Stimulated activated naive CD8-positive, alpha-beta T cell treated with anti-CD3 and anti-CD28 coated beads, Interleukin-15, Interleukin-2, amounts not matched to agents 100 ng/mL and 50 ng/mL, for 24 hours (primary cell): Measurements from ENCODE around the gene SLC22A12.

ENCODE experiments used
- H3K27ac Mint-ChIP-seq: one replicate; pipeline ENCODE4 v1.8.0; 2021; ENCODE audit warnings: mild to moderate bottlenecking, mixed read lengths
- H3K27me3 Mint-ChIP-seq: one replicate; pipeline ENCODE4 v1.8.0; 2021; ENCODE audit warnings: mixed read lengths
- H3K36me3 Mint-ChIP-seq: one replicate; pipeline ENCODE4 v1.8.0; 2021; ENCODE audit warnings: low read depth, mixed read lengths
- H3K4me1 Mint-ChIP-seq: one replicate; pipeline ENCODE4 v1.8.0; 2021; ENCODE audit warnings: low read depth, mixed read lengths
- H3K4me3 Mint-ChIP-seq: one replicate; pipeline ENCODE4 v1.8.0; 2021; ENCODE audit warnings: mild to moderate bottlenecking, mixed read lengths
- H3K9me3 Mint-ChIP-seq: one replicate; pipeline ENCODE4 v1.8.0; 2021; ENCODE audit warnings: mixed read lengths

The SLC22A12 gene

GRCh38 chr11:64590763-64591221 is at the start of gene SLC22A12:
Gene SLC22A12, plus strand, starts transcription at chr11:64591220. Its CDS starts 337 bp downstream, at chr11:64591557.
- peaks cover 17% of the 10 kb centered on the region for H3K9me3 Mint-ChIP-seq
- peaks cover 16% of the 10 kb centered on the region for H3K27me3 Mint-ChIP-seq
- no peaks in the 10 kb centered on the region for H3K36me3 Mint-ChIP-seq
- no peak within 1 kb of the TSS for H3K27ac Mint-ChIP-seq
- no peaks in the 10 kb centered on the region for H3K4me1 Mint-ChIP-seq
- H3K4me3 Mint-ChIP-seq = no peak within 1 kb of the TSS

- H3K9me3 Mint-ChIP-seq = no peaks in the 10 kb centered on the region
- H3K4me1 Mint-ChIP-seq = peaks cover 5% of the 10 kb centered on the region
- H3K27me3 Mint-ChIP-seq = peaks cover 14% of the 10 kb centered on the region
- H3K36me3 Mint-ChIP-seq = no peaks in the 10 kb centered on the region
- H3K4me3 Mint-ChIP-seq = no peak overlapping the region
- no peak overlapping the region for H3K27ac Mint-ChIP-seq
Measured at GRCh38 chr11:64542172-64543125, 48.6 kb upstream of the SLC22A12 start.

DNA sequence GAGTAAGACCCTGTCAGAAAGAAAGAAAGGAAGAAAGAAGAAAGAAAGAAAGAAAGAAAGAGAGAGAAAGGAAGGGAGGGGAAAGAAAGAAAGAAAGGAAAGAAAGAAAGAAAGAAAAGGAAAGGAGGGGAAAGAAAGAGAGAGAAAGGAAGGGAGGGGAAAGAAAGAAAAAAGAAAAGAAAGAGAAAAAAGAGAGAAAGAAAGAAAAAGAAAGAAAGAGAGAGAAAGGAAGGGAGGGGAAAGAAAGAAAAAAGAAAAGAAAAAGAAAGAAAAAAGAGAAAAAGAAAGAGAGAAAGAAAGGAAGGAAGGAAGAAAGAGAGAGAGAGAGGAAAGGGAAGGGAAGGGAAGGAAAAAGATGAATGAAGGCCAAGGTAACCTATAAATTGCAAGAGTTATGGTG is 47.2 kb upstream of the SLC22A12 start:
- no peak overlapping the region for H3K4me3 Mint-ChIP-seq
- peaks cover 5% of the 10 kb centered on the region for H3K4me1 Mint-ChIP-seq
- no peaks in the 10 kb centered on the region for H3K9me3 Mint-ChIP-seq
- no peak overlapping the region for H3K27ac Mint-ChIP-seq
- H3K36me3 Mint-ChIP-seq = no peaks in the 10 kb centered on the region
- peaks cover 11% of the 10 kb centered on the region for H3K27me3 Mint-ChIP-seq

DNA sequence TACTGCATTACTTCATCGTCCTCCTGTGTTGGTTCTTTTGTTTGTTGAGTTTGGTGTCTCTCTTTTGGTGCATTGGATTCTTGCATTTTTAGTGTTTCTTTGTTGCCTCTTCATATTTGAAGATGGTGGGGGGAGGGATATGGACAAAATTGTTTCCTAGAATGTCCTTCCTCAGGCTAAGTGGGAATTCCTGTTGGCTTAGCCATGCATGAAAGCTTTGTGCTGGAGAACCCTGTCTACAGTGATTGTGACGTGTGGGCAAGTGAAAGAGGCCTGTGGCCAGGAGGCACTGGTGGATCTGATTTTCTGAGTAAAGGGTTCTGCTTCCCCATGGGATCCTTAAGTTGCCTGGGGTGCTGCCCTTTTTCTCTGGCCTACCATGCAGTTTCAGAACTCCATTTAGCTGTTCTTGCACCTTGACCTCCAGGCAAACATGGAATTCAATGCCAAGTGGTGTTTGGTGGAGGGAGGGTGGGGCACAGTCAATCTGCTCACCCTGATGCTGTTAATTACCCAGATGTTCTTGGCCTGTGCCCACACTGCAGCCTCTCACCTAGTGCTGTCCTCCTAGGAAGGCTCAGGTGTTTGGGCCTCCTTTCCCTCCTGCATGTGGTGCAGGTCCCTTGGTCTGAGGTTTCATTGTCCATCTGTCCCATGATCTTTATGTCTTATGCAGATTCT is 46.3 kb upstream of the SLC22A12 start:
- Mint-ChIP-seq H3K9me3 (no peaks in the 10 kb centered on the region), H3K4me3 (no peak overlapping the region), H3K27me3 (peaks cover 9% of the 10 kb centered on the region), H3K4me1 (peaks cover 3% of the 10 kb centered on the region), H3K36me3 (no peaks in the 10 kb centered on the region), H3K27ac (no peak overlapping the region)

GRCh38 chr11:64545619-64546018 is 45.4 kb upstream of the SLC22A12 start:
- Mint-ChIP-seq H3K4me3 (no peak overlapping the region), H3K4me1 (no peaks in the 10 kb centered on the region), H3K9me3 (no peaks in the 10 kb centered on the region), H3K36me3 (no peaks in the 10 kb centered on the region), H3K27ac (no peak overlapping the region), H3K27me3 (peaks cover 6% of the 10 kb centered on the region)

DNA sequence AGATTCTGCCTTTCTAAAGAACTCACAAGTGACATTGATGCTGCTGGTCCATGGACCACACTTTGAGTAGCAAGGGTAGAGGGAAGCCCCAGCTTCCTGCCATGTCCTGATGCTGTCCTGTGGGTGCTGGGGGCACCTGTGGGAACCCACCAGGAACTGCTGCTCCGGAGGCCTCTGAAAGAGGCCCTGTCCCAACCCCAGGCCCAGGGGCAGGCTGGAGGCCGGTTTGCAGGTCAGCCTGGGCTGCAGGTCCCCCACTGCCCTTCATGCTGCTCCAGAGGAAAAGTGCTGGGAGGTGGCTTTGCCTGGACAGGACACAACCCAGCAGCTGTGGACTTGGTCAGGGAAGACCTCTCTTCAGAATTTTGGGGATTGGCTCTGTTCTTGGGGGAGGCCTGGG is 44.8 kb upstream of the SLC22A12 start:
- Mint-ChIP-seq H3K27me3 (peaks cover 6% of the 10 kb centered on the region), H3K9me3 (no peaks in the 10 kb centered on the region), H3K4me1 (no peaks in the 10 kb centered on the region), H3K4me3 (no peak overlapping the region), H3K36me3 (no peaks in the 10 kb centered on the region), H3K27ac (no peak overlapping the region)

GRCh38 chr11:64546600-64546999 is 44.4 kb upstream of the SLC22A12 start:
- Mint-ChIP-seq H3K27me3 (peaks cover 6% of the 10 kb centered on the region), H3K36me3 (no peaks in the 10 kb centered on the region), H3K9me3 (no peaks in the 10 kb centered on the region), H3K27ac (no peak overlapping the region), H3K4me3 (no peak overlapping the region), H3K4me1 (no peaks in the 10 kb centered on the region)

DNA sequence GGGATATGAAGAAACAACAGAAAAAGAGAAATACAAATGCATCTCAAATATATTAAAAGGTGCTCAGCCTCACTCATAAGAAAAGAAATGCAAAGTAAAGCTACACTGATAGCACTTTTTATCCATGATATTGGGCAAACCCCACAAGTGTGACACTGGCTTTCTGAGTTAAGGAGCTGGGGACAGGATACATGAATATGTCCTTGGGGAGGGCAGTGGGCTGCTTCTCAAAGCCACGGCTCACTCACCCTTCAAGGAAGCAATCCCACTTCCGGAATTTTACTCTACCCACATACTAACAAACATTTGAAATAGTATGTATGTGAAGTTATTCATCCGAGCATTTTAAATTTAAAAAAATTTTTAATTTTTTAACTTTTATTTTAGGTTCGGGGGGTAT is 41.1 kb upstream of the SLC22A12 start:
- H3K9me3 Mint-ChIP-seq = no peaks in the 10 kb centered on the region
- no peak overlapping the region for H3K27ac Mint-ChIP-seq
- no peak overlapping the region for H3K4me3 Mint-ChIP-seq
- no peaks in the 10 kb centered on the region for H3K36me3 Mint-ChIP-seq
- H3K4me1 Mint-ChIP-seq = peaks cover 5% of the 10 kb centered on the region
- H3K27me3 Mint-ChIP-seq = no peaks in the 10 kb centered on the region

GRCh38 chr11:64553554-64554201 is 37.3 kb upstream of the SLC22A12 start:
- no peaks in the 10 kb centered on the region for H3K36me3 Mint-ChIP-seq
- H3K4me1 Mint-ChIP-seq = peaks cover 11% of the 10 kb centered on the region
- no peaks in the 10 kb centered on the region for H3K27me3 Mint-ChIP-seq
- no peaks in the 10 kb centered on the region for H3K9me3 Mint-ChIP-seq
- no peak overlapping the region for H3K27ac Mint-ChIP-seq
- no peak overlapping the region for H3K4me3 Mint-ChIP-seq

GRCh38 chr11:64556044-64556720 is 34.8 kb upstream of the SLC22A12 start:
- Mint-ChIP-seq H3K27ac (no peak overlapping the region), H3K27me3 (no peaks in the 10 kb centered on the region), H3K4me3 (no peak overlapping the region), H3K9me3 (no peaks in the 10 kb centered on the region), H3K36me3 (no peaks in the 10 kb centered on the region), H3K4me1 (peaks cover 11% of the 10 kb centered on the region)

- H3K27me3 Mint-ChIP-seq = no peaks in the 10 kb centered on the region
- H3K36me3 Mint-ChIP-seq = no peaks in the 10 kb centered on the region
- H3K4me3 Mint-ChIP-seq = no peak overlapping the region
- no peak overlapping the region for H3K27ac Mint-ChIP-seq
- peaks cover 11% of the 10 kb centered on the region for H3K4me1 Mint-ChIP-seq
- H3K9me3 Mint-ChIP-seq = no peaks in the 10 kb centered on the region
Measured at GRCh38 chr11:64556721-64557250, 34.2 kb upstream of the SLC22A12 start.

DNA sequence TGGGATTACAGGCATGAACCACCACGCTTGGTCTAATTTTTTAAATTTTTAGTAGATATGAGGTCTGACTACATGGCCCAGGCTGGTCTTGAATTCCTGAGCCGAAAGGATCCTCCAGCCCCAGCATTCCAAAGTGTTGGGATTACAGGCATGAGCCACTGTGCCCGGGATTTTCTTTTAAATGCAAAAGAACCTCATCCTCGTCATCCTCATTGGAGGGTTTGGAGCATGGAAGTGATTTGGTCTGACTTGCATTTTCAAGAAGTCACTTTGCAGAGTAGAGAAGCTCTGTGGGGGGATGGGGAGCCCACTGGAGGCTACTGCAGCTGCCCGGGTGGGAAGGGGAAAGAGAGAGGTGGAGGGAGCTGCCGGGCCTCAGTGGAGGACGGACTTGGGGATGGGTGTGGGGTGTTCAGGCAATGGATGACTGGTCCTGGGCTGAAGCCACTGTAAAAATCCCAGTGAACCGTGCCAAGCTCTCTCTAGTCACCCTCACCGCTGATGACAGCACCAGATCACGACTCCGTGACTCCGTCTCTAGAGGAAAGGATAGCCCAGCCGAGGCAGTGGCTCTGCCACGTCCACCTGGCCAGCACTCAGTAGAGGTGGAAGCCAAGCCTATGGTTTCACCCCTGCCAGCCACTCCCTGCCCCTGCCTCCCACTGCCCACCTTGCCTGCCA is 32.8 kb upstream of the SLC22A12 start:
- H3K36me3 Mint-ChIP-seq = no peaks in the 10 kb centered on the region
- no peaks in the 10 kb centered on the region for H3K9me3 Mint-ChIP-seq

GRCh38 chr11:64558869-64559268 is 32.2 kb upstream of the SLC22A12 start:
- no peak overlapping the region for H3K27ac Mint-ChIP-seq
- H3K4me3 Mint-ChIP-seq = no peak overlapping the region
- H3K4me1 Mint-ChIP-seq = peaks cover 11% of the 10 kb centered on the region
- no peaks in the 10 kb centered on the region for H3K27me3 Mint-ChIP-seq
- no peaks in the 10 kb centered on the region for H3K9me3 Mint-ChIP-seq
- no peaks in the 10 kb centered on the region for H3K36me3 Mint-ChIP-seq

More for the DNA sequence above, 32.8 kb upstream of the SLC22A12 start:
- H3K4me3 Mint-ChIP-seq = no peak overlapping the region
- H3K27me3 Mint-ChIP-seq = no peaks in the 10 kb centered on the region
- H3K4me1 Mint-ChIP-seq = peaks cover 11% of the 10 kb centered on the region
- H3K27ac Mint-ChIP-seq = no peak overlapping the region
